ELF-1 (cell line): Measurements from ENCODE around the gene NTM.

ENCODE experiments used
- DNase-seq: peaks from one replicate; pipeline ENCODE4 v3.0.0-alpha.2; 2016; ENCODE audit warnings: low read depth, low spot score

Gene NTM

GRCh38 chr11:132205496-132205895, 835.1 kb downstream of the NTM start:
- DNase-seq: no peak

DNA sequence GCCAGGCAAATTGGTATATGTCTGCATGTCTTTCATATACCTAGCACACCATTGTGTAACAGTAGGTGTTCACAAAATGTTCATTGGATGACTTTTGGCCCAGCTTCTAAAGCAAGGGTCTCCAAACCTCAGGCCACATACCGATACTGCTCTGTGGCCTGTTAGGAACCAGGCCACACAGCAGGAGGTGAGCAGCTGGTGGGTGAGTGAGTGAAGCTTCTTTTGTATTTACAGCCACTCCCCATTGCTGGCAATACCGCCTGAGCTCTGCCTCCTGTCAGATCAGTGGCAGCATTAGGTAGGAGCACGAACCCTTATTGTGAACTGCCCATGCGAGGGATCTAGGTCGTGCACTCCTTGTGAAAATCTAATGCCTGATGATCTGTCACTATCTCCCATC, 836.6 kb downstream of the NTM start:
- DNase-seq: no peak

- DNase-seq: no peak
Observed at GRCh38 chr11:132208477-132209055, 838.2 kb downstream of the NTM start.

DNA sequence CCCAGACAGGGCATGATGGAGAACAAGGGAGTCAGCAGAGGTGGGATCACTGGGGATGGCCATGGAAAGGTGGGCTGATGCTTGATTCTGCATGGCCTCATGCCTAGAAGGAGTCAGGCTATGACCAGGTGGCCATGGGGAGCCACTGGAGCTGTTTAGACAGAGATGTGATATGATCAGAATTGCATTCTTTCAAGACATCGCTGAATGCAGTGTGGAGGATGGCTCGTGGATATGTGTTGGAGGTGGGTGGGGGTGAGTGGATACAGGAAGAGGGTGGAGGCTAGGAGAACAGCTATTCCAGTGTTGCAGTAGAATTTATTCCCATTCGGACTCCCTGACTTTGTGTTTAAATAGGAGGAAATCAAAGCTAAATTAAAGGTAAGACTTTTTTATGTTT, 841.1 kb downstream of the NTM start:
- no peak for DNase-seq

DNA sequence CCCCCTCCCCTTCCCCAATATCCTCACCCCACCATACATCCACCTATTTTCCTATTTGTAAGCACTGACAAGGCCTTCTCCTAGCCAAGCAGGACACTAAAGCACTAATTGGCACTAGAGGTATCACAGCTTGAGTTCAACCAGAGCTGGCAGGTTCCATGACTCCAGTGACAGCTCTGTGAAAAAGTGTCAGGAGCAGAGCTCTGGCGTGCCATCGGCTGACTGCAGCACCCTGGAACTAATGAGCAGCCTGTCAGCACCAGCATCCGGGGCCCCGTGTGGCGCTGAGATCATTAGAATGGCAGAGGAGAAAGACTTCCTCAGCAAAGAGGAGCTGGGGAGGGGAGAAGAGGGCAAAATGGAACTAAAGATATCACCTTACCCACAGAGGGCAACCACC, 847.4 kb downstream of the NTM start:
- no peak for DNase-seq

DNA sequence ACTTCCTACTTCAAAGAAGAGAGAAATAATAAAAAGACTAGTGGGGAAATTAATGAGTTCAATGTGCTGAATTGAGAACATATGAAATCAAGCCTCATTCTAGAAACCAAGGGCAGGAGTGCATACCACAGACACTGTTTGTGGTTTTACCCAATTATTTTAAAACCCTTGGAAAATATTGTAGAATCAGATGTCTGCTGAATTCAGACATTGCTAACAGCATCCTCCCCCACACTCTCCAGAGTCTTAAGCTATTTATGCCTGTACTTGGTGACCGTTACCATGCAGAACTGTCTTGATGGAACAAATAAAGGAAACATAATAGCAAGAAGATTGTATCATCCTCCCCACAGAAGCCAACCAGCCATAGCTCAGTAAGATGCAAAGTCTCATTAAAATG, 850.1 kb downstream of the NTM start:
- no peak for DNase-seq

GRCh38 chr11:132222345-132222744, 851.9 kb downstream of the NTM start:
- DNase-seq: no peak

DNA sequence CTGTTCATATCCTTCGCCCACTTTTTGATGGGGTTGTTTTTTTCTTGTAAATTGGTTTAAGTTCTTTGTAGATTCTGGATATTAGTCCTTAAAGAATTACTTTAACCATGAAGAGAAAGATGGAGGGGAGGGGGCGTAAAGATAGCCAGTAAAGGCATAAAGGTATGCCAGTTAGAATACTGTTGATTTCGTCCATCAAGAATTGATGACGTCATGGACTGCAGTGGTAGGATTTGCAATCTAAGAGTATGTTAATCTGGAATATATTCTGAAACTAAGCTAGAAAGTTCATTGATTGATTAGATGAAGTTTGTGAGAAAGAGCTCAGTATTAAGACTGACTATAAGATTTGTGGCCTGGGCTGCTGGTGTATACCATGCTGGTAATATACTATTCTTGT, 856.1 kb downstream of the NTM start:
- DNase-seq: no peak

- no peak for DNase-seq
Observed at GRCh38 chr11:132228746-132229325, 858.4 kb downstream of the NTM start.

DNA sequence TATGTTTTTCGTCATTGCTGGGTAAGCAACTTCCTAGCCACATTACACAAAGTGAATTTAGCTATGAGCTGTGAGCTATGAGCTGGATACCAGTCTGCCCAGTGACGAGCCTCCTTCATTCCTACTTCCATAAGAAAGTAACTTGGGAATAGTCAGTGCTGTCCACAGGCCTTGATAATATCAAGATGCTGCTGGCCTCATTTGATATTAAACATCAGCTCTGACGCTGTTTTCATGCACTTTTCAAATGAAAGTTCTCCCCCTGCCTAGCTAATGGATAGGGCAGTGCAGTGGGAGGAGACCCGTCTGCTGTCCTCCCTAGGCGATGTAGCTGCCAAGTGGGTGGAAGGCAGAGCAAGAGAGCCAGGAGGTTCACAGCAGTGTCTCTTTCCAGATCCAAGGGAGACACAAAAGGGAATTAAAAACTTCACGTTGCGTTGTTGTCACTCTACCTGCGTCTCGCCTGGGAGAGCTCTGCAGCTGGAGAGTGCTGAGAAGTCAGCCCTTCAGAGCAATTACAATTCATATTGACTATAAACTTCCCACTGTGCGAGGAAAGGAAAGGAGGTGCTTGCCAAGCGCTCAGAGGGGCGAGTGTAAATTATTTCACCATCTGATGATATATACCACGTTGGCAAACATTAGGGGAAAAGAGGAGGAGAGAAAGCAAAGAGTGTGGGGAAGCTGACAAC, 861.4 kb downstream of the NTM start:
- DNase-seq: no peak

DNA sequence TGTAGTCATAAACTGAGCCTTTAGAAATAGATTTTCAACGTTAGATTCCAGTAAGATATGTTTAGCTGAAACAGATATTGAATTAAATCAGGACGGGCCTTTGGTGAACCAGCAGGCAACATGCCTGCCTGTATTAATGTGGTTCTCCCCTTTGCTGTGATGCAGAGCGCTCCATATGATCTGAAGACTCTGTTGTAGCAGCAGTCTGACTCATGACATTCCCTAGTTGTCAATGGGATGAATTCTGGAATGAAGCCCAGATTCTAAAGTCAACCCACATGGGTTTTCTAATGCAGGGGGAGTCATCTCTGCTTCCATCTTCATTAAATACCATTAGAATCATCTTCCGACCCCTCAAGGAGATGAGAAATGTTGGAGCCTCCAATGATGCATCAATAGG, 864.5 kb downstream of the NTM start:
- no peak for DNase-seq

DNA sequence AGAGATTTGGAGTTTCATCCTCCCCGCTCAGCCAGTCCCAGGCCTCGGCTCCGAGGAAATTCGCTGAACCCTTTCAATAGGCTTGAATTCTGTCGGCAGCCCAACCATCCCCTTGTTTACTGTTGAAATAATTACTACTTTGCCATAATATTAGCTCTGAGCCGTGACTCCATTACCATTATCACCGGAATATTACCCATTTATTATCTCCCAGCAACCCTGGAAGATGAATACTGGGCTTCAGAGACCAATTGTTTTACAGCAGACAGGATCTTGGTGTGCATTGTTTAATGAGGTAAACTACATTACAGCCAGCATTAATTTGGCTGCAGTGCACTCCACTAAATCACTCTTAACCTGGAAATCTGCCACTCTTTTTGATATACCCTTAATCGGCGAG, 867.4 kb downstream of the NTM start:
- no peak for DNase-seq

DNA sequence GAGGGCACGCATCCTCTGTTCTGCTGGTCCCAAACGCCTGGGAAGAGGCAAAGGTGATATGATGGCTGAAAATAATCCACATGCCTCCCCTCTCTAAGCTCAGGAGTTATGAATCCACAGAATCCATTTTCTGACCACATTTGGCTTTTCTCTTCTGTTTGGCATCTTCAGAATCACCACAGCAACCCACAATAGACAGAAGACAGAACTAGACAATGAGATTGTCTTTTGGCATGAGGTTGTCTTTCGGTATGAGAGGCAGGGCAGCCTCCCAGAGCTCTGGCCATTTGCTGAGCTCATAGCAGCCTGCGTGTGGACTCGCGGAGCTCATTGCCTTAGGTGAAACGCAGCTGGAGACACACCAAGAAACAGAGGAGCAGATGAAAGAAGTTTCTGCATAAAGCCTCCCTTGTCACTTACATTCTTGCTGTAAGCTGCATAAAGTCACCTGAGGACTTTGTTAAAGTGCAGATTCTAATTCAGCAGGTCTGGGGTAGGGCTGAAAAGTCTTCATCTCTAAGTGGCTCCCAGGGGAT, 868.0 kb downstream of the NTM start:
- DNase-seq: peak; percentile 51

DNA sequence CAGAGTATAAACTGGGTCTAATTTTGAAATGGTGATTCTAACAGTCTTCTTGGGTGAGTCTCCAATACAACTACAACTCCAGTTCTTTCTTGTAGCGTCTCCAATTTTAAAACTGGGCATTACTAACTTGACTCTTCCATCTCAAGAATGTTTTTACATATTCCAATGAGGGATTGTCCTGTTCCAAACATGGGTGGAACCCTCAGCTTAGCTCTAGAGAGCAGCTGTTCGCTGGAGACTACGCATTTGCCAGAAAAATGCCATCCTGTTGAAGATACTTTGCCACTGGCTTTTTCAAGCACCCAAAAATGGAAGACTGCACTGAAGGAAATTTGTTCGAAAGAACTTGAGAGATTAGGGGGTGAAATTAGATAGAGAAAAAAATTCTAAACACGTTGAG, 870.0 kb downstream of the NTM start:
- no peak for DNase-seq

DNA sequence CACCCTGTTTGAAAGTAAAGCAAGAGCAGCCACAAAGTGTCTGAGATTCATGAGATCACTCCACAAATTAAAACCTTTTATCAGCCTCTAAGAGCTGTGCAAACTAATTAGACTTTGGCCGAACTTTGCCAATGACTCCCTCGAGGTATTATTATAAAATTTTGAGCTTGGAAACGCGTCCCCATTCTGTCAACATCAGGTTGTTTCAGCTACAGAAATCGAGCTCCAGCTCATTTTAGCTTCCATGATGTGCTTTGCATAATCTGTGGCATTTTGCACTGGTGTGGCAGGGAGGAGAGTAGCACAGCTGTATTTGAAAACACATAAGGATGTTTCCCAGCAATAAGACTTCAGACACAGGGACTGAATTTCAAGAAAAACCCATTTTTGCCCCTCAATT, 872.2 kb downstream of the NTM start:
- DNase-seq: no peak

- DNase-seq: no peak
Observed at GRCh38 chr11:132244846-132245245, 874.4 kb downstream of the NTM start.

DNA sequence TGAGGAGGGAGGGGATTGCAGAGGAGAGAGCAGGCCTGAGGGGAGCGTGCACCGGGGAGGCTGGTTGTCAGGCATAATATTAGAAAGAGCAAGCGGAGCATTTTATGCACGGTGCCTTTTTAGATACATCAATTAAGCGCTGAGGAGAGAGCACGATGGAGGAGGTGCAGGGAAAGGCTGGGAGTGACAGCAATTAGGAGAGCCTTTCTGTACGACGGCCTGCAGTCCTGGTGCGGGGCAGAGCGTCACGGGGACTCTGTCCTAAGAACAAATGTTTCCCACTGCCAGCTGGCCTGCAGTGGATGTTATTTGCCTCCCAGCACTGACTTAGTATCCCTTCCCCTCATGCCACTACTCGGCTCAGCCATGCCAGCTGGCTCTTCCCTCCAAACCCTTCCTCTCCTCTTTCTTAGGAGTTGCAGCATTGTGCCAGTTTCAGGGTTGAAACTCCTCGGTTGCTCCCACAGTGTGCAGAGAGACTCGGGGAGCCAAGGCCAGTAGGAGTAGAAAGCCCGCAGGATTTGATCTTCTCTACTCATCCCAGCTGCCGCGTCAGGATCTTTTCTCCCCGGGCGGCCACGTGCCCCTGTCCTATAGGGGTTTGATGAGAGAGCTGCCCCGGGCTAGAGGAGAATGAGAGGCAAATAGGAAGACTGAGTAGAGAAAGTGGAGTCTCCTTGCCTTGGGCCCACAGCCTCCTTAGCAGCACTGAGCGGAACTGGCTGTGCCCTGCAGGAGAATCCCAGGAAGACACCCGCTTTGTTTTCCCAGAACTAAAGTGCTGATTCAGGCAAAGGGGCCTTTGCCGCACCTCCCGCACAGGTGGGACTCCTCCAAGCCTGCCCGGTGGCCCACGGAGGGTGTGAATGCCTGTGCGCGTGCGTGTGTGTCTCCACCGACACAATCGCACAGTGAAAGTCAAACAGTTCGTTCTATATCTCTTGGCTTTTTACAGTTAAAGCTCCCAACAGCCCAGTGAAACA, 875.3 kb downstream of the NTM start:
- DNase-seq: peak; percentile 71

DNA sequence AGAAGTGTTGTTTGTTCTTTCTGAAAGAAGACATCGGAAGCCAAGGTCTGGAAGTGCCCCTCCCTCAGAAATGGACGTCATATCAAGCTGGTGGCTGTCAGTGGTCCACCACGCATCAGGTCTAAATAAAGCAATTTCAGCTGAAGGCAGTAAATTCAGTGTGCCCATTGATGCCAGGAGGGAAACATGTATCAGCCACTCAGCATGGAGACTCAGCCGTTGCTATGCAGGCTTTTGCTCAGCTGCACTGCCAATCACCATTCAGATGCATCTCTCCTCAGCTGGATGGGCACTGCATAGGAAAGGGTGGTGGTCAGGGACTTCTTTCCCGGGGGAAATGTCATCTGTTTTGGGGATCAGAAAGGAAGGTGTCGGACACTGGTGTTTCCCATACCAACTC, 878.2 kb downstream of the NTM start:
- no peak for DNase-seq

DNA sequence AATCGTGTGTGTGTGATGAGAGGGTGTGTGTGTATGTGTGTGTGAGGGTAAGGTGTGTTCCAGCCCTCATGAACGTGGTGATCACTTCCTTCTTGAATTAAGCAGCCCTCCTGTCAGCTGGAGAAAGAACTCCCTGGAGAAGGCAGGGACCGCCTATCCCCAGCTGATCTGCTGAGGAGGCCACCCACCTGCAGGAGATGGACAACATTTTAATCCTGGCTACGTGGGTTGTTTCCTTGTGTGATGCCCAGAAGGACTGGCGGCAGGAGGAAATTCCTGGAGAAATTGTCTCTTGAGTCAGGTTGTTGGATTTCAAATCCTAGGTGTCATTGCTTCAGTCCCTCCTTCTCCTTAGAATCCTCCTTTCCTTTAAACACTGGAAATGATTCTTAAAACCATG, 878.8 kb downstream of the NTM start:
- no peak for DNase-seq

DNA sequence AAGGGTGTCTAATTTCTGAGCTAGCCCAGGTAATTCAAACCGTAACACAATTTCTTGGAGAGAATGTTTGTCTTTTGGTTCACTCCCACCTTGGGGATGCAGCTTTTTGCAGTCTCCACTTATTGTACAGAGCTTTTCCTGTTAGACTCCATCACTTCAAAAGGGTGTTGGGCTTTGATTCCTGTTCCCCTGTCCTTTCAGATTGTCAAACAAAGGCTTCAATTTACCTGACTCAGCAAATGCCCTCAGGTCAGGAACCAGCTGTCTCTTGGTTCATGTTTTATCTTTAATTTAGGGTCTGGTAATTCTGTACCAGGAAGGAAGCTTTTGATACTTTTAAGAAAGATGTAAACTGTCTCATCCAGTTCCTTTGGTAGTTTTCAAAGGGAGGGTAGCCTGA, 880.6 kb downstream of the NTM start:
- no peak for DNase-seq

DNA sequence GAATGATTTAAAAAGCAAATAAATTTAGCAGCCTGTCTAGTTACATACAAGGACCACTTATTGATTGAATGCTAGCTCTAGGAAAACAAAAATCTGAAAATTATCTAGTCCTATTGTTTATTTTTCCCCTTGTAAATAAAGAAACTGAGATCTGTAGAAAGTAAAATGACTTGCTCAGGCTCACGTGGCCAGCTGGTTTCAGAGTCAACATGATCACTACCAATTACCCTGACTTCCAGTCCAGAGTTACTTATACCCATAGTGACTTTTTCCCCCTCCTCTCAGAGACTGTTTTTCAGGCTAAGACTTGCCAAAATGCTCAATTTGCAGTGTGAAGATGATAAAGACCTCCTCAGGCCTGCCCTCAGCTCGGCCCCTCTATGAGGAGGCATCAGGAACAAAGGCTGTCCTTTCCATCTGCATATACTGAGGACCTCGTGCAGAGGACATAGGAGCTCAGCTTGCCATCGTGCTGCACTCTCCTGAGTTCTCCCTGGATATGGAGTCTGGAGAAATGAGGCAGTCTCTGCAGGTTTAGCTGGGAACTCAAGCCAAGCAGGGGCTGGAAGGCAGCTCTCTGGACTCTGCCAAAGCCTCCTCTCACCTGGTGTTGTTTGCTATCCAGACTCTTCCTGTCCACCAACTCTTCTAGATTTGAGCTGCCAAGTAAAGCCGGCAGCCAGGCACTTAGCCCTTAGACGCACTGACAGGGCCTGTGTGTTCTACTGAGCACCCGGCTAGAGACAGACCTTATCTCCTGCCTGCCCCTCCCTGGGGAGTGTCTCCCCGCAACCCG, 883.3 kb downstream of the NTM start:
- no peak for DNase-seq
